ENCODE results near the gene PSME3IP1. TPM values are rescaled to one million over a fixed set of nuclear protein-coding genes. Genes with fewer than 3 reads are reported as not detected.
"Not testable (repeated sequence)": the region's sequence is repeated elsewhere in the genome, so short reads cannot be mapped to it uniquely, and the experiment has no call there.

The PSME3IP1 gene
- total RNA-seq, 1 experiment from 2014 or later = 104 TPM

DNA sequence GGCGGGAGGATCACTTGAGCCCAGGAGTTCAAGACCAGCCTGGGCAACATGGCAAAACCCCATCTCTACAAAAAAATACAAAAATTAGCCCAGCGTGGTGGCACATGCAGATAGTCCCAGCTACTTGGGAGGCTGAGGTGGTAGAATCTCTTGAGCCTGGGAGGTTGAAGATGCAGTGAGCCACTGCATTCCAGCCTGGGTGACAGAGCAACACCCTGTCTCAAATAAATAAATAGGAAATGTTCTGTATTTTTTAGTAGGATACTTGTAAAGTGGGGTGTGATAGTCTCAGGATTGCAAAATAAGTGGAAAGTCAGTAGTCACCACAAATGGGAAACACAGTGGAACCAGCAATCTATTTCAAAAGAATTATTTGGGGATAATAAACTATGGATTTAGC, 4.3 kb upstream of the PSME3IP1 start:
- peaks cover 18% of the 10 kb centered on the region for H3K4me1 Mint-ChIP-seq
- peak overlapping the region; percentile 41 for H3K27ac Mint-ChIP-seq
- CTCF ChIA-PET = no interaction called here
- no peak overlapping the region for H3K4me3 Mint-ChIP-seq
- no peaks in the 10 kb centered on the region for H3K36me3 Mint-ChIP-seq
- ATAC-seq = no peak
- no peaks in the 10 kb centered on the region for H3K9me3 Mint-ChIP-seq
- H3K27me3 Mint-ChIP-seq (ENCODE audit: low read depth) = no peaks in the 10 kb centered on the region; the same call in 1 of the 2 replicates
- DNase-seq (ENCODE audit: low spot score) = no peak
- TF ChIP-seq, protein P1, sequence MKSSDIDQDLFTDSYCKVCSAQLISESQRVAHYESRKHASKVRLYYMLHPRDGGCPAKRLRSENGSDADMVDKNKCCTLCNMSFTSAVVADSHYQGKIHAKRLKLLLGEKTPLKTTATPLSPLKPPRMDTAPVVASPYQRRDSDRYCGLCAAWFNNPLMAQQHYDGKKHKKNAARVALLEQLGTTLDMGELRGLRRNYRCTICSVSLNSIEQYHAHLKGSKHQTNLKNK (CRISPR knock-in tag; IDR thresholded peaks at IDR 0.05) = no peak
- TF ChIP-seq, protein P2, sequence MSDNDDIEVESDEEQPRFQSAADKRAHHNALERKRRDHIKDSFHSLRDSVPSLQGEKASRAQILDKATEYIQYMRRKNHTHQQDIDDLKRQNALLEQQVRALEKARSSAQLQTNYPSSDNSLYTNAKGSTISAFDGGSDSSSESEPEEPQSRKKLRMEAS (CRISPR knock-in tag; IDR thresholded peaks at IDR 0.05) = no peak
- TF ChIP-seq SOX15 (CRISPR knock-in tag; IDR thresholded peaks at IDR 0.05) (no peak), RELA (CRISPR knock-in tag; IDR thresholded peaks at IDR 0.05; ENCODE audit: borderline replicate concordance) (no peak), SP1 (CRISPR knock-in tag; conservative IDR thresholded peaks at IDR 0.05) (no peak), ZBTB21 (CRISPR knock-in tag; IDR thresholded peaks at IDR 0.05; ENCODE audit: borderline replicate concordance) (no peak), FOXK1 (CRISPR knock-in tag; IDR thresholded peaks at IDR 0.05) (no peak), ZNF423 (CRISPR knock-in tag; IDR thresholded peaks at IDR 0.05) (no peak), CREM (CRISPR knock-in tag; IDR thresholded peaks at IDR 0.05) (no peak), ZNF263 (CRISPR knock-in tag; IDR thresholded peaks at IDR 0.05; ENCODE audit: low read depth) (no peak), TEAD4 (CRISPR knock-in tag; IDR thresholded peaks at IDR 0.05) (no peak), ZNF416 (CRISPR knock-in tag; IDR thresholded peaks at IDR 0.05) (no peak)
- TF ChIP-seq, protein P3, sequence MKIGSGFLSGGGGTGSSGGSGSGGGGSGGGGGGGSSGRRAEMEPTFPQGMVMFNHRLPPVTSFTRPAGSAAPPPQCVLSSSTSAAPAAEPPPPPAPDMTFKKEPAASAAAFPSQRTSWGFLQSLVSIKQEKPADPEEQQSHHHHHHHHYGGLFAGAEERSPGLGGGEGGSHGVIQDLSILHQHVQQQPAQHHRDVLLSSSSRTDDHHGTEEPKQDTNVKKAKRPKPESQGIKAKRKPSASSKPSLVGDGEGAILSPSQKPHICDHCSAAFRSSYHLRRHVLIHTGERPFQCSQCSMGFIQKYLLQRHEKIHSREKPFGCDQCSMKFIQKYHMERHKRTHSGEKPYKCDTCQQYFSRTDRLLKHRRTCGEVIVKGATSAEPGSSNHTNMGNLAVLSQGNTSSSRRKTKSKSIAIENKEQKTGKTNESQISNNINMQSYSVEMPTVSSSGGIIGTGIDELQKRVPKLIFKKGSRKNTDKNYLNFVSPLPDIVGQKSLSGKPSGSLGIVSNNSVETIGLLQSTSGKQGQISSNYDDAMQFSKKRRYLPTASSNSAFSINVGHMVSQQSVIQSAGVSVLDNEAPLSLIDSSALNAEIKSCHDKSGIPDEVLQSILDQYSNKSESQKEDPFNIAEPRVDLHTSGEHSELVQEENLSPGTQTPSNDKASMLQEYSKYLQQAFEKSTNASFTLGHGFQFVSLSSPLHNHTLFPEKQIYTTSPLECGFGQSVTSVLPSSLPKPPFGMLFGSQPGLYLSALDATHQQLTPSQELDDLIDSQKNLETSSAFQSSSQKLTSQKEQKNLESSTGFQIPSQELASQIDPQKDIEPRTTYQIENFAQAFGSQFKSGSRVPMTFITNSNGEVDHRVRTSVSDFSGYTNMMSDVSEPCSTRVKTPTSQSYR (CRISPR knock-in tag; IDR thresholded peaks at IDR 0.05) = no peak
- TF ChIP-seq, protein P4, sequence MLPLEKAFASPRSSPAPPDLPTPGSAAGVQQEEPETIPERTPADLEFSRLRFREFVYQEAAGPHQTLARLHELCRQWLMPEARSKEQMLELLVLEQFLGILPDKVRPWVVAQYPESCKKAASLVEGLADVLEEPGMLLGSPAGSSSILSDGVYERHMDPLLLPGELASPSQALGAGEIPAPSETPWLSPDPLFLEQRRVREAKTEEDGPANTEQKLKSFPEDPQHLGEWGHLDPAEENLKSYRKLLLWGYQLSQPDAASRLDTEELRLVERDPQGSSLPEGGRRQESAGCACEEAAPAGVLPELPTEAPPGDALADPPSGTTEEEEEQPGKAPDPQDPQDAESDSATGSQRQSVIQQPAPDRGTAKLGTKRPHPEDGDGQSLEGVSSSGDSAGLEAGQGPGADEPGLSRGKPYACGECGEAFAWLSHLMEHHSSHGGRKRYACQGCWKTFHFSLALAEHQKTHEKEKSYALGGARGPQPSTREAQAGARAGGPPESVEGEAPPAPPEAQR (CRISPR knock-in tag; IDR thresholded peaks at IDR 0.05) = no peak
- TF ChIP-seq, protein P5, sequence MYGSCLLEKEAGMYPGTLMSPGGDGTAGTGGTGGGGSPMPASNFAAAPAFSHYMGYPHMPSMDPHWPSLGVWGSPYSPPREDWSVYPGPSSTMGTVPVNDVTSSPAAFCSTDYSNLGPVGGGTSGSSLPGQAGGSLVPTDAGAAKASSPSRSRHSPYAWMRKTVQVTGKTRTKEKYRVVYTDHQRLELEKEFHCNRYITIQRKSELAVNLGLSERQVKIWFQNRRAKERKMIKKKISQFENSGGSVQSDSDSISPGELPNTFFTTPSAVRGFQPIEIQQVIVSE (CRISPR knock-in tag; IDR thresholded peaks at IDR 0.05; ENCODE audit: borderline replicate concordance) = no peak
- TF ChIP-seq, protein P6, sequence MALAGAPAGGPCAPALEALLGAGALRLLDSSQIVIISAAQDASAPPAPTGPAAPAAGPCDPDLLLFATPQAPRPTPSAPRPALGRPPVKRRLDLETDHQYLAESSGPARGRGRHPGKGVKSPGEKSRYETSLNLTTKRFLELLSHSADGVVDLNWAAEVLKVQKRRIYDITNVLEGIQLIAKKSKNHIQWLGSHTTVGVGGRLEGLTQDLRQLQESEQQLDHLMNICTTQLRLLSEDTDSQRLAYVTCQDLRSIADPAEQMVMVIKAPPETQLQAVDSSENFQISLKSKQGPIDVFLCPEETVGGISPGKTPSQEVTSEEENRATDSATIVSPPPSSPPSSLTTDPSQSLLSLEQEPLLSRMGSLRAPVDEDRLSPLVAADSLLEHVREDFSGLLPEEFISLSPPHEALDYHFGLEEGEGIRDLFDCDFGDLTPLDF (CRISPR knock-in tag; IDR thresholded peaks at IDR 0.05) = no peak
- TF ChIP-seq, protein P7, sequence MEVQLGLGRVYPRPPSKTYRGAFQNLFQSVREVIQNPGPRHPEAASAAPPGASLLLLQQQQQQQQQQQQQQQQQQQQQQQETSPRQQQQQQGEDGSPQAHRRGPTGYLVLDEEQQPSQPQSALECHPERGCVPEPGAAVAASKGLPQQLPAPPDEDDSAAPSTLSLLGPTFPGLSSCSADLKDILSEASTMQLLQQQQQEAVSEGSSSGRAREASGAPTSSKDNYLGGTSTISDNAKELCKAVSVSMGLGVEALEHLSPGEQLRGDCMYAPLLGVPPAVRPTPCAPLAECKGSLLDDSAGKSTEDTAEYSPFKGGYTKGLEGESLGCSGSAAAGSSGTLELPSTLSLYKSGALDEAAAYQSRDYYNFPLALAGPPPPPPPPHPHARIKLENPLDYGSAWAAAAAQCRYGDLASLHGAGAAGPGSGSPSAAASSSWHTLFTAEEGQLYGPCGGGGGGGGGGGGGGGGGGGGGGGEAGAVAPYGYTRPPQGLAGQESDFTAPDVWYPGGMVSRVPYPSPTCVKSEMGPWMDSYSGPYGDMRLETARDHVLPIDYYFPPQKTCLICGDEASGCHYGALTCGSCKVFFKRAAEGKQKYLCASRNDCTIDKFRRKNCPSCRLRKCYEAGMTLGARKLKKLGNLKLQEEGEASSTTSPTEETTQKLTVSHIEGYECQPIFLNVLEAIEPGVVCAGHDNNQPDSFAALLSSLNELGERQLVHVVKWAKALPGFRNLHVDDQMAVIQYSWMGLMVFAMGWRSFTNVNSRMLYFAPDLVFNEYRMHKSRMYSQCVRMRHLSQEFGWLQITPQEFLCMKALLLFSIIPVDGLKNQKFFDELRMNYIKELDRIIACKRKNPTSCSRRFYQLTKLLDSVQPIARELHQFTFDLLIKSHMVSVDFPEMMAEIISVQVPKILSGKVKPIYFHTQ (CRISPR knock-in tag; IDR thresholded peaks at IDR 0.05) = no peak
- TF ChIP-seq, protein P8, sequence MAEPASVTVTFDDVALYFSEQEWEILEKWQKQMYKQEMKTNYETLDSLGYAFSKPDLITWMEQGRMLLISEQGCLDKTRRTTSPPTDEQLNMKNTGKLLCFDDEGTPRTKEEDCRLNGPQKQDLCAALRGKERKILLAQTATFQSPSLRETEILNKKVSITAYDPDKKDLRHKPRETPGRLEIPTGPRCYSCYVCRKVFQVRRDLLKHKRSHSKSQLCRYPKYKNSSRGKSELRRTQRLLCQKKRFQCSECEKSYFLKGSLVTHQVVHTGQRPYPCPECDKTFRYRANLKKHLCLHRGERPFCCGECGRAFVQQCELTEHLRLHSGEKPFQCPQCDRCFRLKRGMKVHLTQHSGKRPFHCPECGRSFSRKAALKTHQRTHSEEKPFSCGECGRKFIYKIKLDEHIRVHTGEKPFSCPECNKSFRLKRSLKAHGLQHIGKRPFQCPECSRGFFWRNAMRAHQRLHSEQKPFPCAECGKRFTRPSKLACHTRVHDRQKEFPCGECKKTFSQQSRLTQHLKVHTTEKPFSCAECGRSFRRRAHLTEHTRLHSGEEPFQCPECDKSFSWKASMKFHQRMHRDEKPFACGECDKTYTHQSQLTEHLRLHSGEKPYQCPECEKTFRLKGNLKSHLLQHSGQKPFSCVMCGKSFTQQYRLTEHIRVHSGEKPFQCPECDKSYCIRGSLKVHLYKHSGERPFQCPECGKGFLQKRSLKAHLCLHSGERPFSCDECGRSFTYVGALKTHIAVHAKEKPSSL (CRISPR knock-in tag; conservative IDR thresholded peaks at IDR 0.05) = no peak
- POLR2A ChIA-PET = no interaction called here

DNA sequence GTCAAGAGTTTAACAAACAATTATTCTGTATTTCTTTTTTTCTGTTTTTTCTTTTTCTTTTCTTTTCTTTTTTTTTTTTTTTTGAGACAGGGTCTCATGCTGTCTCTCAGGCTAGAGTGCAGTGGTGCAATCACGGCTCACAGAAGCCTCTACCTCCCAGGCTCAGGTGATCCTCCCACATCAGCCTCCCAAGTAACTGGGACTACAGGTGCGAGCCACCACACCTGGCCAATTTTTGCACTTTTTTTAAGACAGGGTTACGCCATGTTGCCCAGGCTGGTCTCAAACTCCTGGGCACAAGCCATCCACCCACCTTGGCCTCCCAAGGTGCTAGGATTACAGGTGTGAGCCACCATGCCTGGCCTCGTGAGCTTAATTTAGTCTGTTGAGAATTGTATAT, 3.7 kb upstream of the PSME3IP1 start:
- H3K9me3 Mint-ChIP-seq; DNase-seq (ENCODE audit: low spot score); H3K27me3 Mint-ChIP-seq (ENCODE audit: low read depth); H3K4me3 Mint-ChIP-seq; POLR2A ChIA-PET; ATAC-seq; CTCF ChIA-PET; H3K36me3 Mint-ChIP-seq; H3K27ac Mint-ChIP-seq: not testable (repeated sequence)
- peaks cover 24% of the 10 kb centered on the region for H3K4me1 Mint-ChIP-seq
